GM18873 (cell line): ENCODE data around the gene SPPL2B.

Experiments used
- ATAC-seq: cut with Tn5 transposase; IDR thresholded peaks from one replicate; pipeline ENCODE4 v1.9.1; 2021; ENCODE audit warnings: mild to moderate bottlenecking, moderate library complexity, moderate number of reproducible peaks; ENCODE audit not compliant: unreplicated experiment, low FRiP score

The SPPL2B gene

GRCh38 chr19:2353159-2353886 lies 24.8 kb downstream of the SPPL2B start:
- no peak for ATAC-seq

- ATAC-seq: no peak
Observed at GRCh38 chr19:2353887-2354592, 25.6 kb downstream of the SPPL2B start.

GRCh38 chr19:2354670-2355069 lies 26.2 kb downstream of the SPPL2B start:
- no peak for ATAC-seq

GRCh38 chr19:2355168-2356035 lies 26.9 kb downstream of the SPPL2B start:
- ATAC-seq: no peak

- no peak for ATAC-seq
Observed at GRCh38 chr19:2356036-2356646, 27.7 kb downstream of the SPPL2B start.

GRCh38 chr19:2357279-2358206 lies 29.1 kb downstream of the SPPL2B start:
- ATAC-seq: no peak

- ATAC-seq: no peak
Observed at GRCh38 chr19:2358548-2359173, 30.2 kb downstream of the SPPL2B start.

- ATAC-seq: no peak
Observed at GRCh38 chr19:2359992-2360685, 31.7 kb downstream of the SPPL2B start, which contains the start of gene TMPRSS9. Gene TMPRSS9 (plus strand): TSS chr19:2360265. CDS start chr19:2389786, 29,521 bp downstream.

- ATAC-seq: no peak
Observed at GRCh38 chr19:2360833-2361232, 32.3 kb downstream of the SPPL2B start.

GRCh38 chr19:2361246-2362045 lies 33.0 kb downstream of the SPPL2B start:
- no peak for ATAC-seq

- ATAC-seq: no peak
Observed at GRCh38 chr19:2362046-2362969, 33.8 kb downstream of the SPPL2B start.

- no peak for ATAC-seq
Observed at GRCh38 chr19:2362970-2363300, 34.5 kb downstream of the SPPL2B start.

- no peak for ATAC-seq
Observed at GRCh38 chr19:2363419-2363818, 34.9 kb downstream of the SPPL2B start.

- ATAC-seq: no peak
Observed at GRCh38 chr19:2365201-2365970, 36.9 kb downstream of the SPPL2B start.

GRCh38 chr19:2371656-2372055 lies 43.2 kb downstream of the SPPL2B start:
- no peak for ATAC-seq

GRCh38 chr19:2372076-2372612 lies 43.7 kb downstream of the SPPL2B start:
- ATAC-seq: no peak
